Neural cell (in vitro differentiated cells): ENCODE results near the gene CSPG4. TPM values are rescaled to one million over a fixed set of nuclear protein-coding genes. Genes with fewer than 3 reads are reported as not detected.

Source experiments
- H2AFZ ChIP-seq: fragments of 200-600, 300-800 bp; sonication (generic), shearing (Covaris generic); 2 replicates; pipeline ENCODE4 v1.6.0; 2014; ENCODE audit warnings: low read depth, mild to moderate bottlenecking, antibody characterized with exemption, low read length, moderate library complexity
- H3F3A ChIP-seq: fragments of 200-600 bp; shearing (Covaris generic); 2 replicates; pipeline ENCODE4 v1.6.1; 2016; ENCODE audit warnings: mild to moderate bottlenecking, moderate library complexity, mixed read lengths, antibody characterized with exemption, low read length; ENCODE audit not compliant: insufficient read depth, poor library complexity, severe bottlenecking
- H3K27ac ChIP-seq: fragments of 200-600, 300-800 bp; sonication (generic), shearing (Covaris generic); 2 replicates; pipeline ENCODE4 v1.5.1; 2014; ENCODE audit warnings: mild to moderate bottlenecking, low read length, moderate library complexity
- H3K27me3 ChIP-seq: fragments of 300-800, 200-600 bp; sonication (generic), shearing (Covaris generic); 2 replicates; pipeline ENCODE4 v1.6.0; 2014; ENCODE audit warnings: mild to moderate bottlenecking, low read depth, low read length, moderate library complexity; ENCODE audit not compliant: insufficient read depth
- H3K36me3 ChIP-seq: fragments of 300-800, 200-600 bp; sonication (generic), shearing (Covaris generic); 2 replicates; pipeline ENCODE4 v1.5.1; 2014; ENCODE audit warnings: mild to moderate bottlenecking, antibody characterized with exemption, low read length, moderate library complexity; ENCODE audit not compliant: insufficient read depth
- H3K4me2 ChIP-seq: fragments of 300-800, 200-600 bp; sonication (generic), shearing (Covaris generic); 2 replicates; pipeline ENCODE4 v1.6.0; 2014; ENCODE audit warnings: mild to moderate bottlenecking, low read length
- H3K4me3 ChIP-seq: fragments of 300-800, 200-600 bp; sonication (generic), shearing (Covaris generic); 2 replicates; pipeline ENCODE4 v1.5.1; 2014; ENCODE audit warnings: mild to moderate bottlenecking, low read length, moderate library complexity
- H3K79me2 ChIP-seq: fragments of 200-600 bp; shearing (Covaris generic); replicated peaks from 2 replicates; pipeline ENCODE4 v1.6.0; 2014; ENCODE audit warnings: mild to moderate bottlenecking, low read length, moderate library complexity; ENCODE audit not compliant: insufficient read depth
- H3K9ac ChIP-seq: fragments of 300-800, 200-600 bp; sonication (generic), shearing (Covaris generic); 2 replicates; pipeline ENCODE4 v1.6.1; 2016; ENCODE audit warnings: mild to moderate bottlenecking, low read length, mixed read lengths
- H3K9me2 ChIP-seq: fragments of 200-600 bp; shearing (Covaris generic); 2 replicates; pipeline ENCODE4 v1.6.1; 2016; ENCODE audit warnings: mild to moderate bottlenecking, low read length, mixed read lengths; ENCODE audit not compliant: insufficient read depth
- H3K9me3 ChIP-seq: fragments of 200-600, 300-800 bp; sonication (generic), shearing (Covaris generic); 2 replicates; pipeline ENCODE4 v1.6.1; 2016; ENCODE audit warnings: mild to moderate bottlenecking, mixed run types, low read length, moderate library complexity, mixed read lengths
- H4K20me1 ChIP-seq: fragments of 200-600 bp; shearing (Covaris generic); 2 replicates; pipeline ENCODE4 v1.6.1; 2016; ENCODE audit warnings: mild to moderate bottlenecking, mixed run types; ENCODE audit not compliant: insufficient read depth
- EP300 ChIP-seq: fragments of 450-650 bp; conservative IDR thresholded peaks from 2 replicates; pipeline ENCODE4 v1.6.1; 2014; ENCODE audit warnings: antibody characterized with exemption, mild to moderate bottlenecking, moderate library complexity; ENCODE audit not compliant: poor library complexity, severe bottlenecking
- EZH2 ChIP-seq: fragments of 200-600, 300-800 bp; shearing (Covaris generic), sonication (generic); IDR thresholded peaks from 2 replicates; pipeline ENCODE4 v1.6.1; 2014; ENCODE audit warnings: antibody characterized with exemption, low read length, borderline replicate concordance, mild to moderate bottlenecking; ENCODE audit not compliant: insufficient read depth, poor library complexity, severe bottlenecking
- MXI1 ChIP-seq: fragments of 450-650 bp; conservative IDR thresholded peaks from 2 replicates; pipeline ENCODE4 v1.6.1; 2014; ENCODE audit warnings: antibody characterized with exemption, mild to moderate bottlenecking; ENCODE audit not compliant: poor library complexity, severe bottlenecking
- POLR2AphosphoS5 ChIP-seq: IDR thresholded peaks from 2 replicates; pipeline ENCODE4 v1.6.1; 2012
- RAD21 ChIP-seq: fragments of 450-650 bp; conservative IDR thresholded peaks from 2 replicates; pipeline ENCODE4 v1.6.1; 2014; ENCODE audit warnings: antibody characterized with exemption, mild to moderate bottlenecking, moderate library complexity
- SMC3 ChIP-seq: fragments of 450-650 bp; conservative IDR thresholded peaks from 2 replicates; pipeline ENCODE4 v1.6.1; 2014; ENCODE audit warnings: antibody characterized with exemption, mild to moderate bottlenecking, moderate library complexity; ENCODE audit not compliant: poor library complexity
- TAF1 ChIP-seq: IDR thresholded peaks from 2 replicates; pipeline ENCODE4 v1.6.1; 2012; ENCODE audit warnings: low read depth
- polyA plus RNA-seq: library from polyadenylated mRNA; depleted of rRNA; stranded (reverse); fragments of >200 nt; gene quantifications from 2 replicates; pipeline ENCODE4 v1.2.3, GENCODE V29; 2014
- TF ChIP-seq, protein P1 (sequence below): IDR thresholded peaks from 2 replicates; pipeline ENCODE4 v1.6.1; 2012; ENCODE audit warnings: borderline replicate concordance
- TF ChIP-seq, protein P2 (sequence below): fragments of 450-650 bp; IDR thresholded peaks from 2 replicates; pipeline ENCODE4 v1.5.1; 2014; ENCODE audit warnings: antibody characterized with exemption, mild to moderate bottlenecking, moderate library complexity; ENCODE audit not compliant: poor library complexity, severe bottlenecking

CSPG4 gene
- polyA plus RNA-seq, 1 donor from 2014 or later = not detected

GRCh38 chr15:75651810-75652543 lies 60.7 kb downstream of the CSPG4 start:
- Histone ChIP-seq H3K9me2 (no peaks in the 10 kb centered on the region), H3K9me3 (no peaks in the 10 kb centered on the region), H3K79me2 (peaks cover 4% of the 10 kb centered on the region), H3K36me3 (no peaks in the 10 kb centered on the region), H3K27ac (no peak overlapping the region), H2AFZ (no peak overlapping the region), H3K27me3 (peaks cover 17% of the 10 kb centered on the region), H3F3A (no peaks in the 10 kb centered on the region), H3K4me3 (no peak overlapping the region), H3K9ac (no peak overlapping the region), H3K4me2 (no peak overlapping the region), H4K20me1 (no peaks in the 10 kb centered on the region)
- TF ChIP-seq EZH2 = no peak
- no peak for TF ChIP-seq MXI1
- no peak for TF ChIP-seq SMC3
- no peak for TF ChIP-seq RAD21
- TF ChIP-seq, protein P1, sequence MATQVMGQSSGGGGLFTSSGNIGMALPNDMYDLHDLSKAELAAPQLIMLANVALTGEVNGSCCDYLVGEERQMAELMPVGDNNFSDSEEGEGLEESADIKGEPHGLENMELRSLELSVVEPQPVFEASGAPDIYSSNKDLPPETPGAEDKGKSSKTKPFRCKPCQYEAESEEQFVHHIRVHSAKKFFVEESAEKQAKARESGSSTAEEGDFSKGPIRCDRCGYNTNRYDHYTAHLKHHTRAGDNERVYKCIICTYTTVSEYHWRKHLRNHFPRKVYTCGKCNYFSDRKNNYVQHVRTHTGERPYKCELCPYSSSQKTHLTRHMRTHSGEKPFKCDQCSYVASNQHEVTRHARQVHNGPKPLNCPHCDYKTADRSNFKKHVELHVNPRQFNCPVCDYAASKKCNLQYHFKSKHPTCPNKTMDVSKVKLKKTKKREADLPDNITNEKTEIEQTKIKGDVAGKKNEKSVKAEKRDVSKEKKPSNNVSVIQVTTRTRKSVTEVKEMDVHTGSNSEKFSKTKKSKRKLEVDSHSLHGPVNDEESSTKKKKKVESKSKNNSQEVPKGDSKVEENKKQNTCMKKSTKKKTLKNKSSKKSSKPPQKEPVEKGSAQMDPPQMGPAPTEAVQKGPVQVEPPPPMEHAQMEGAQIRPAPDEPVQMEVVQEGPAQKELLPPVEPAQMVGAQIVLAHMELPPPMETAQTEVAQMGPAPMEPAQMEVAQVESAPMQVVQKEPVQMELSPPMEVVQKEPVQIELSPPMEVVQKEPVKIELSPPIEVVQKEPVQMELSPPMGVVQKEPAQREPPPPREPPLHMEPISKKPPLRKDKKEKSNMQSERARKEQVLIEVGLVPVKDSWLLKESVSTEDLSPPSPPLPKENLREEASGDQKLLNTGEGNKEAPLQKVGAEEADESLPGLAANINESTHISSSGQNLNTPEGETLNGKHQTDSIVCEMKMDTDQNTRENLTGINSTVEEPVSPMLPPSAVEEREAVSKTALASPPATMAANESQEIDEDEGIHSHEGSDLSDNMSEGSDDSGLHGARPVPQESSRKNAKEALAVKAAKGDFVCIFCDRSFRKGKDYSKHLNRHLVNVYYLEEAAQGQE = no peak
- no peak for TF ChIP-seq EP300
- TF ChIP-seq, protein P2, sequence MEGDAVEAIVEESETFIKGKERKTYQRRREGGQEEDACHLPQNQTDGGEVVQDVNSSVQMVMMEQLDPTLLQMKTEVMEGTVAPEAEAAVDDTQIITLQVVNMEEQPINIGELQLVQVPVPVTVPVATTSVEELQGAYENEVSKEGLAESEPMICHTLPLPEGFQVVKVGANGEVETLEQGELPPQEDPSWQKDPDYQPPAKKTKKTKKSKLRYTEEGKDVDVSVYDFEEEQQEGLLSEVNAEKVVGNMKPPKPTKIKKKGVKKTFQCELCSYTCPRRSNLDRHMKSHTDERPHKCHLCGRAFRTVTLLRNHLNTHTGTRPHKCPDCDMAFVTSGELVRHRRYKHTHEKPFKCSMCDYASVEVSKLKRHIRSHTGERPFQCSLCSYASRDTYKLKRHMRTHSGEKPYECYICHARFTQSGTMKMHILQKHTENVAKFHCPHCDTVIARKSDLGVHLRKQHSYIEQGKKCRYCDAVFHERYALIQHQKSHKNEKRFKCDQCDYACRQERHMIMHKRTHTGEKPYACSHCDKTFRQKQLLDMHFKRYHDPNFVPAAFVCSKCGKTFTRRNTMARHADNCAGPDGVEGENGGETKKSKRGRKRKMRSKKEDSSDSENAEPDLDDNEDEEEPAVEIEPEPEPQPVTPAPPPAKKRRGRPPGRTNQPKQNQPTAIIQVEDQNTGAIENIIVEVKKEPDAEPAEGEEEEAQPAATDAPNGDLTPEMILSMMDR = no peak
- TF ChIP-seq TAF1 = no peak
- no peak for TF ChIP-seq POLR2AphosphoS5

DNA sequence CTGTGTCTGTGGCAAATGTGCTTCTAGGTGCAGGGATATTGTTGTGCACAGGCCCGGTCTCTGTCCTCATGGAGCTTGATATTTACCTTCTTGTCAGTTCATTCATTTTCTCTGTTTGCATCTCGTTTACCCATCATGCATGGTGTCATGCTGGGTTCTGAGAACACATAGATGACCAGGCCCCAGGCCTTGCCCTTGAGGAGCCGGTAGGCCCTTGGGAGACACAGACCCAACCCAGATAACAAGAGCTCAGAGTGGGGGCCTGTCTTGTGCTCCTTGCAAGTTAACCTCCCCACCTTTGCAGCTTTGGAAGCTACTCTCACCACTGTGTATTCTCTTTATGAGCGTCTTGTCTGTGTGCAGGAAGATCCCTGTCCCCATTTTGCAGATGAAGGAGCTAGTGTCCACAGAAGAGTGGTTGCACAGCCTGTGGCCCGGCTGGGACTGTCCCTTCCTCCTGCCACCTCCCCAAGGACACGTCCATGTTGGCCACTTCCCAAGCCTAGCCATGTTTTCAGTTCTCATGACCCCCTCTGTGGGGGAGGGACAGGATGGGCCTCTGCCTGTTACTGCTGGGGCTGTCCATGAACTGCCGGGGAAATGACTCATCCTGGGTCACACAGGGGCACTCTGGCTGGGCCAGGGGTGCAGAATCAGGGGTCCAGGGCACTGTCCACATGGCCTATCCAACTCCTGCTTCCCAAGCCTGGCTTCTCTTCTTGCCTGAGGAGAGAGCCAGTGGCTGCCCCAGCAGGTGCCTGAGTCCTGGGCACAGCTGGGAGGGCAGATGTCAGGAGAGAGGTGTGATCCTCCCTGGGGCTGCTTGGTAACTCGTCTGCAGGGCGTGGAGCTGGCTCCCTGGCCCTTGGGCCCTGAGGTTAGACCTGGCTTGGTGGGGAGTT lies 61.5 kb downstream of the CSPG4 start:
- H3K4me2 ChIP-seq = no peak overlapping the region
- H3K9me3 ChIP-seq = no peaks in the 10 kb centered on the region
- no peak overlapping the region for H3K27ac ChIP-seq
- H3K79me2 ChIP-seq = peaks cover 4% of the 10 kb centered on the region
- peaks cover 25% of the 10 kb centered on the region for H3K27me3 ChIP-seq
- H2AFZ ChIP-seq = no peak overlapping the region
- no peaks in the 10 kb centered on the region for H3K36me3 ChIP-seq
- H3F3A ChIP-seq = no peaks in the 10 kb centered on the region
- no peaks in the 10 kb centered on the region for H4K20me1 ChIP-seq
- TF ChIP-seq EZH2 (no peak), MXI1 (no peak), SMC3 (no peak), TAF1 (no peak), POLR2AphosphoS5 (no peak), EP300 (no peak), RAD21 (no peak)
- TF ChIP-seq, protein P2 = no peak
- TF ChIP-seq, protein P1 = no peak
- H3K9me2 ChIP-seq = no peaks in the 10 kb centered on the region
- no peak overlapping the region for H3K4me3 ChIP-seq
- no peak overlapping the region for H3K9ac ChIP-seq
